Measurements from ENCODE around the gene TRPM6.

GRCh38 chr9:74742191-74742790 lies 145.4 kb downstream of the TRPM6 start:
- TF ChIP-seq EZH2 (IDR thresholded peaks at IDR 0.05; ENCODE audit: borderline replicate concordance, low read depth, low read length, severe bottlenecking): no peak
- no peak for TF ChIP-seq POLR2A (IDR thresholded peaks at IDR 0.05; ENCODE audit: low read depth, low read length)

Measured in endothelial cell of umbilical vein (primary cell).